SU-DHL-6 (cell line): Measurements from ENCODE around the gene C6orf132.

Source experiments
- CTCF ChIP-seq: fragments of 200-600 bp; sonication (generic); IDR thresholded peaks from one replicate; pipeline ENCODE4 v1.5.1; 2017; ENCODE audit warnings: antibody characterized with exemption, mild to moderate bottlenecking, low read length, moderate library complexity; ENCODE audit not compliant: insufficient read depth, poor library complexity, severe bottlenecking
- EZH2phosphoT487 ChIP-seq: fragments of 200-600 bp; sonication (generic), shearing (Covaris generic); conservative IDR thresholded peaks from 2 replicates; pipeline ENCODE4 v1.6.1; 2018; ENCODE audit warnings: mild to moderate bottlenecking, antibody characterized with exemption, low read length, moderate library complexity, mixed read lengths

- TF ChIP-seq CTCF (no peak), EZH2phosphoT487 (no peak)
Observed at GRCh38 chr6:42073287-42073686, 69.1 kb downstream of the C6orf132 start.
